Middle frontal gyrus (tissue), 1 donor: ENCODE measurements around the gene FCN3.

Experiments
- DNase-seq: peaks from one replicate; pipeline ENCODE4 v3.0.0-alpha.2; 2015; ENCODE audit warnings: low spot score; ENCODE audit errors: extremely low spot score

Gene FCN3

DNA sequence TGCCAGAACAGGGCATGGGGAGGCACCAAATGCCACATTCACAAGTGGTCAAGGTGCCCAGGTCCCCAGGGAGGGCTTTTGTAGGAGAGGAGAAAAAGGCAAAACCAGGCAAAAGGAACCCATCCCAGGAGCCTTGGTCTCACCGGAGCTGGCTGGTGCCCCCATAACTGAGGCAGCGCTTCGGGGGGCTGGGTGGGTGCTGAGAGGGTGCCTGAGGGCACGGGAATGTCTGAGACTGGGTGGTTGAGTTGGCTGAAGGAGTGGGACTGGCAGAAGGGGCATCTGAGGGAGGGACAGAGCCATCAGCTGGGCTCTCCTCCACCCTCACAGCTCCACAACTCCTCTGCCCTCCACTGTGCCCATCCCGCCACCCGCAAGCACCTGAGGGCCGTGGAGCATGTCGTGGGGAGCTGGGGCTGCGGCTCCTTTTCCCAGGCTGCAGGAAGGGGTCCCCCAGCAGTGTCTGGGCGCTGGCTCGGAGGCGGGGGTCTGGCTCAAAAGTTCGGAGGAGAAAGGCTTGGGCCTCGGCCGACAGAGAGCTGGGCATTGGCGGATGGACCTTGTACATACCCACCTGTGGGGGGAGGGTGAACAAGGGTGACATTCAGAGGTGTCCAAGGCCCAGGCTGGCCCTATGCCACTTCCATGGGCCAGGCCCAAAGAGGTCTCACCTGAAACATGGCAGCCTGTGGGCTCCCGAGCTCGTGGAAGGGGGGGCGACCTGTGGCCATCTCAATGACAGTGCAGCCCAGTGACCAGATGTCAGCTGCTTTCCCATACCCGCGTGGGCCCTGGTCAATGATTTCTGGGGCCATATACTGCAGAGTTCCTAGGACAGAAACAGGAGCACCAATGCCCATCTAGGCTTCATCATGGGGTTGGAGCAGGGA is 16.3 kb downstream of the FCN3 start:
- no peak for DNase-seq

- DNase-seq: no peak
Measured at GRCh38 chr1:27357281-27358037, 17.2 kb downstream of the FCN3 start.

DNA sequence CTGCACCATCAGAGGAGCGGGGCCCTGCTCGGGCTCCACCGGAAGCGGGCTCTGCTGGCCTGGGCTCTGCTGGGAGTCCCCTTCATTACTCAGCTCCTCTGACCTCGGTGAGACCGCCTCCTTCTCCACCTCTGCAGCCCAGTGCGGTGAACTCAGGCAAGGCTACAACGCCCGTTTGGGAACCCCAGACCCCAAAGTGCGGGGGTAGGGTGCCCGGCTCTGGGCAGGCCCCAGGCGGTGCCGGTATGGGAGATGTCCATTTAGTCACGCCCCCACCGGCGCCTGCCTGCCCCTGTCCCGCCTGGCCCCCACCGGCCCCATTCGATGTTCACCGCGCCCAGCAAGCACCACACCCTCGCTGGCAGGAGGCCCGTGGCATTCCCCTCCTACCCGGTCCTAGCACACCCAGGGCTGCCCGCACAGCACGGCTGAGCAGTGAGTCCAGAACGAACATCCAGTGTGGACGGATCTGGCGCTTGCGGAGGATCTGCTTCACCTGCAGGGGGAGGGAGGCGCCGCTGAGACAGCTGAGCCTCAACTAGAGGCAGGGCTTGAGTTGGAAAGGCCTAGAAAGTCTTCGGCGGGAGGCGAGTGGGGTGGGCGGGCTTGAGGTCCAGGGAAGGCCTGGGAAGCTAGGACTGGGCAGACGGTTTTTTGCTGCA is 17.9 kb downstream of the FCN3 start:
- DNase-seq: no peak

DNA sequence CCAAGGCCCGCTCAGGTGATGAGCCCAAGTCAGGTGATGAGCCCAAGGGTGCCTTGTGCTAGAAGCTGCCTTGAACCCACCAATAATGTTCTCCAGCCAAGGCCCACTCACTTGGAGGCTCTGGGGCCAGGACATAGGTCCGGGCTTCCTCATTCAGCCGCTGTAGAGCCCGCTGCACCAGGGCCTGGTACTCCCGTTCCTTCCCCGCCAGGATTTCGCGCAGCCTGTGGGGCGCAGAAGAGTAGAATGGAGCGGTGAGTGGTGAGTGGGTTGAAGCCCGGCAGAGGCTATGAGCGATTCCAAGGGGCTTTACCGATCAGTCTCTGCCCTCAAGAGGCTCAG is 18.4 kb downstream of the FCN3 start:
- no peak for DNase-seq

DNA sequence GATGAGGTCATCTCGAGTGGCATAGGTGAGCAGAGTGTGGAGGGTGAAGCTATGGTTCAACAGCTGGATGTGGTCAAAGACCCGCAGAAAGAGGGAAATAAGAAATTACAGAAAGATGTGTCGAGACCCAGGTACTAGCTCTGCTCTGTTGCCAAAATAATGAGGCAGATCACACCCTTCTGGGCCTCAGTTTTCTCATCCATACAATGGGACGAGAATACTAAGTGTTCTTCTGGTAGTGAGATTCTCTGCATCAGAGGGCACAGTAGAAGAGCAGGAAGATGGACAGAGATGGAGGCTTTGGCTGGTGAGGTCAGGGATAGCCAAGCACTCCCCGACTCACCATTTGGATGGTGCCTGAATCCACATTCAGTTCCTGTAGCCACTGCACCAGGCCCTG is 18.9 kb downstream of the FCN3 start:
- DNase-seq: no peak

- DNase-seq: no peak
Measured at GRCh38 chr1:27353629-27354028, 21.0 kb downstream of the FCN3 start.

- DNase-seq: no peak
Measured at GRCh38 chr1:27353166-27353565, 21.5 kb downstream of the FCN3 start.

DNA sequence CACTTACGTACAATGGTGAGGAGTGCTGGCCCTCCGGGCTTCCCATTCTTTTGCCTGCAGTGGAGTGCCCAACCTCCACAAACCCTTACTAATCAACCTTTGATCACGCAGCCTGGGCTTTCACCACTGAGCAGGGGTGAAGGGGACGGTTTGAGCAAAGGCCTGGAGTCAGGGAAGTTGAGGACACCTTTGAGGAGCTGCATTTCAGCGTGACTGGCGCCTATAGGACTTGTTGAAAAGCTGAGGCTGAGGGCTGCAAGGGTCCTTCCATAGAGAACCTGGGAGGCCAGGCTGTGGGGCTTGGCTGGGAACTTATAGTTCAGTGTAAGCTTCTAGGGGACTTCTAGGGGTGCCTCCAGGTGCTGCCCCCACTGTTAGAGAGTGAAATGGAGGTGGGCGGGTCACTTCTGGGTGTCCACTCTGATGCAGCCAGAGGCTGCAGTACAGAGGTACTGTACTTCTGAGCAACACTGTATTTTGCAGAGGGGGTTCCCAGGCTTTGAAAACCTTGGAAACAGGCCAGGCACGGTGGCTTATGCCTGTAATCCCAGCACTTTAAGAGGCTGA is 23.0 kb downstream of the FCN3 start:
- no peak for DNase-seq

DNA sequence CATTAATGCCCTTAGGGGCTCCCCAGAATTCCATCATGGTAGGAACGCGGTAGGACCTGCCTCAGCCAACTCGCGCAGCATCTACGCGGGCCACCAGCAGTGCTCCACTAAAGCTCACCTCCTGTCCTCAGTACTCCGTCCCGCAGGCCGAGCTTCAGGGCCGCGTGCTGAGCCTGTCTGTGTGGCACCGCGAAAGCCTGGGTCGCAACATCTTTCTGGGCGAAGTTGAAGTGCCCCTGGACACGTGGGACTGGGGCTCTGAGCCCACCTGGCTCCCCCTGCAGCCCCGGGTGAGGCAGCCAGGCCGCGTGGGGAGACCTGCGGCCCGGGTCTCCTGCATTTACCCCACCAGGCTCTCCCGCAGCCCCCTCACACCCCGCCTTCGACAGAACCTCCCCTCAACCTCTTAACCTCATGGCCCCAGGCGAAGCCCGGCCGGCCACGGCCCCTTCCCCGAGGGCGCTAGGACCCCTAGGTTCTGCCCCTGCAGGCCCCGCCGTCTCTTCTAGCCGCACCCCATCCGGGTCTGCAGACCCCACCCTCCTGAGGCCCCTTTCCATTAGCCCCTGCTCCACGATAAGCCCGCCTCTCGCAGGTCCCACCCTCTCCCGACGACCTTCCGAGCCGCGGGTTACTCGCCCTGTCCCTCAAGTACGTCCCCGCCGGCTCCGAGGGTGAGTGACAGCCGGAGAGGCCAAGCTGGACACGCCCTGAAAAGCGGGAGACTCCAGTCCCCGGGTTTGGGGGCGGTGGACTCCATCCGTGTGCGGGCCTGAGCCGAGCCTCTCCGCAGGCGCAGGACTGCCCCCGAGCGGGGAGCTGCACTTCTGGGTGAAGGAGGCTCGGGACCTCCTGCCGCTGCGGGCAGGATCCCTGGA is 23.7 kb downstream of the FCN3 start:
- no peak for DNase-seq

DNA sequence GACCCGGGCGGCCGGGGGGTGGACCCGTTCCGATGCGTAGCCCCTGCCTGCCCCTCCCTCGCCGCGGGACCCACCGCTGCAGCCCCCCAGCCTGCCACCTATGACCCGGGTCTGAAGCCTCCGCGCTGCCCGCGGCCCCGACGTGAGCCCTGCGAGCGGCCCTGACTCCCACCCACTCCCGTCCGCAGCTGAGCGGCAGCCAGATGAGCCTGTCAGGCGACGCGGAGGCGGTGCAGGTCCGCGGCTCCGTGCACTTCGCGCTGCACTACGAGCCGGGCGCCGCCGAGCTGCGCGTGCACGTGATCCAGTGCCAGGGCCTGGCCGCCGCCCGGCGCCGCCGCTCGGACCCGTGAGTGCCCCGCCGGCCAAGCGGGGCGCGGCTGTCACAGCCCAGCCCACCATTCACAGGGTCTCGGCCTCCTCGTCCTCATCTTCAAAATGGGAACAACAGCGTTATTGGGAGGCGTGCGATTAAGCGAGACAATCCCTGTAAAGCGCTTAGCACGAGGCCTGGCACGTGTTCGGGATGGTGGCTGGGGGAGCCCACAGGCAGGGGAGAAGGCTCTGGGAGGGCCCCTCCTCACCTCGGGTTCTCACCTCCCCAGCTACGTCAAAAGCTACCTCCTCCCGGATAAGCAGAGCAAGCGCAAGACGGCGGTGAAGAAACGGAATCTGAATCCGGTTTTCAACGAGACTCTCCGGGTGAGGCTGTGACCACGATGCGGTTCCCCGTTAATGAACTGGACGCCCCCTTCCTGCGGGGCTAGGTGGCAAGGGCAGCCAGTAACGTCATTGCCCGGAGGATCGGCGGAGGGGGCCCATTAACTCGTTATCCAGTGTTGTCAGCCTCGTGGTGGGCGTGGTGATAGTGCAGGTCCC is 24.6 kb downstream of the FCN3 start:
- DNase-seq: no peak

- no peak for DNase-seq
Measured at GRCh38 chr1:27348861-27349783, 25.5 kb downstream of the FCN3 start.

DNA sequence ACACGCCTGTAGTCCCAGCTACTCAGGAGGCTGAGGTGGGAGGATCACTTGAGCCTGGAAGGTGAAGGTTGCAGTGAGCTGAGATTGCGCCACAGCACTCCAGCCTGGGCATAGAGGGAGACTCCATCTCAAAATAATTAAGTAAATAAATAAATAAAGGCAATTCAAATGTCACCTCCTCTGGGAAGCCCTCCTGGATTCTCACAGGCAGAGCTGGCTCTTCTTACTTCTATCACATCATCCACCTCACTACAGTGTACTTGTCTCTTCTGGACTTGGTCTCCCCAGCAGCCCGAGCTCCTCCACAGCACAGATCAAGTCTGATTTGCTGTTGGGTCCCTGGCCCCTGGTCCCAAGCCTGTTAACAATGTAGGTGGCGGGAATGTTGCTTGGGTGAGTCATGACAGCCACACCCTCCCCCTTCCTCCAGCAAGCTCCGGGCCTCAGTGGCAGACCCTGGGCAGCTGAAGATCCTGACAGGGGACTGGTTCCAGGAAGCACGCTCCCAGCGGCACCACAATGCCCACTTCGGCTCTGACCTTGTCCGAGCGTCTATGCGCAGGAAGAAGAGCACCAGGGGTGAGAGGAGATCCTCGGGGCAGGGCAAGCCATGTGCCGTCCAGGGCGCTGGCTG is 27.5 kb downstream of the FCN3 start:
- DNase-seq: no peak

DNA sequence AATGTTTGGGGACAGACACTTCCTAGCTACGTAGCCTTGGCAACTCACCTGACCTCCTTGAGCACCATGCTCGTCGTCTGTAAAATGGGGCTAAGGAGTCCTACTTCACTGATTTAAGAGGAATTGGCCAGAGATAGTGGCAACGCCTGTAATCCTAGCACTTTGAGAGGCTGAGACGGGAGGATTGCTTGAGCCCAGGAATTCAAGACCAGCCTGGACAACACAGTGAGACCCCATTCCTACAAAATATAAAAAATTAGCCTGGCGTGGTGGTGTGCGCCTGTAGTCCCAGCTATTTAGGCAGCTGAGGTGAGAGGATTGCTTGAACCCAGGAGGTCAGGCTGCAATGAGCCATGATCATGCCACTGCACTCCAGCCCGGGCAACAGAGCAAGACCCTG is 28.3 kb downstream of the FCN3 start:
- DNase-seq: no peak

DNA sequence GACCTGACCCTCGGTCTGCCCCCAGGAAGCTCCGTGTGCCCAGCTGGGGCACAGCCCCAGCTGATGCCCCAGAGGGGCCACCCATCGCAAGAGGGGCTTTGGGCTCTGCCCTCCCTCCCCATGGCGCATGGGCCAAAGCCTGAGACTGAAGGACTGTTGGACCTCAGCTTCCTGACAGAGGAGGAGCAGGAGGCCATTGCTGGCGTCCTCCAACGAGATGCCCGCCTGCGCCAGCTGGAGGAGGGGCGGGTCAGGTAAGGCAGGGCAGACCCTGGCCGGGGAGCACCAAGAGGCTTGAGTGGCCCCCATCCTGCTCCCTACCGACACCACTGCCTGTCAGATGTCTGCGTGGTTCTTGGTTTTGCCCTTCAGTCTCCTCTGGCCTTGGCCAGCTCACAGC is 29.4 kb downstream of the FCN3 start:
- no peak for DNase-seq

GRCh38 chr1:27343639-27344025 is 31.0 kb downstream of the FCN3 start:
- DNase-seq: no peak

DNA sequence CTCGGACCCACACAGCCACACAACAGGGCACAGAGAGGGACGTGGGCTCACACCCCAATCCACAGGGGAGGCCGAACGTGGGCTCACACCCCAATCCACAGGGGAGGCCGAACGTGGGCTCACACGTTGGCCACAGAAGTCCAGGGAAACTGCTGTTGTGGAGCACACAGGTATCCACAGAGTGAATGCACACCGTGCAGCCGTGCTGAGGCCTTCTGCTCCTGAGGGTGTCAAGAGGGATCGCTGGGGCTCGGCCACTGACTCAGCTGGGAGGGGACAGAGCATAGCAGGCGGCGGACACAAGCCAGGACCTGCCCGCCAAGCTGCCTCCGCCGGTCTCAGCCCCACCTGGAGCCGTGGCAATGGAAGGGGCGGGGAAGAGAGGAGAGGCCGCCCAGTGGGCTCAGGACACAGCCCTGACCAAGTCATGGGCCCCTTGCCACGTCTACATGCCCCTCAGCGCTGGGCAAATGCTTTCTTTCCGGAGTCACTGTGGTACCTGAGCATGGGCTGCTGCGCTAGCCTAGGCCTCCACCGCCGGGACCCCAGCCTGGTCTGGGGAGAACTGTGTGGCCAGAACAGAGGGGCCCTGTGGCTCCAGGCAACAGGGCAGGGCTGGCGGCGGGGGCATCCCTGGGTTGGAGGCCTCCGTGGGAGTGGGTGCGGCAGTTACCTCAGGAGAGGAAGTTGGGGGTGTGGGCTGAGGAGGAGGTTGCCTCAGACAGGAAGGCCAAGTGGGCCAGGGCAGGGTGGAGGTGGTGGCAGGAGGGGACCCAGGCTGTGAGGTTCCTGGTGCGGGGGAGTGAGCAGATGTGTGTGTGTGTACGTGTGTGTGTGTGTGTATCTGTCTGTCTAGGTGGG is 31.6 kb downstream of the FCN3 start:
- no peak for DNase-seq

GRCh38 chr1:27342391-27342777 is 32.2 kb downstream of the FCN3 start:
- no peak for DNase-seq
